H9 (cell line): ENCODE measurements around the gene VILL. TPM values are rescaled to one million over a fixed set of nuclear protein-coding genes. Genes with fewer than 3 reads are reported as not detected.
A peak's percentile ranks its signal among the peaks of the same experiment; 100 is the strongest.

ENCODE experiments used
- DNase-seq: peaks from one replicate; pipeline ENCODE4 v3.0.0-alpha.2; 2017
- H2AFZ ChIP-seq: one replicate; pipeline ENCODE4 v1.6.1; 2013; ENCODE audit warnings: mild to moderate bottlenecking, low read length, control low read depth, moderate library complexity
- H2AK5ac ChIP-seq: 2 replicates; pipeline ENCODE4 v1.6.1; 2013; ENCODE audit warnings: low read length, control low read depth, mixed read lengths; ENCODE audit not compliant: insufficient read length
- H2BK120ac ChIP-seq: one replicate; pipeline ENCODE4 v1.6.1; 2013; ENCODE audit warnings: low read depth, mild to moderate bottlenecking, low read length, control low read depth, inconsistent platforms; ENCODE audit not compliant: poor library complexity, severe bottlenecking
- H2BK12ac ChIP-seq: 2 replicates; pipeline ENCODE4 v1.6.1; 2013; ENCODE audit warnings: low read length, control low read depth, mixed read lengths, low read depth; ENCODE audit not compliant: insufficient read length
- H2BK15ac ChIP-seq: 2 replicates; pipeline ENCODE4 v1.6.1; 2013; ENCODE audit warnings: low read depth, low read length, control low read depth
- H2BK20ac ChIP-seq: one replicate; pipeline ENCODE4 v1.6.1; 2013; ENCODE audit warnings: low read depth, mild to moderate bottlenecking, low read length, control low read depth, inconsistent platforms; ENCODE audit not compliant: poor library complexity, severe bottlenecking
- H2BK5ac ChIP-seq: 2 replicates; pipeline ENCODE4 v1.6.1; 2013; ENCODE audit warnings: low read length, control low read depth, mixed read lengths; ENCODE audit not compliant: insufficient read length
- H3K14ac ChIP-seq: 2 replicates; pipeline ENCODE4 v1.6.1; 2013; ENCODE audit warnings: low read length, control low read depth; ENCODE audit not compliant: insufficient read depth
- H3K18ac ChIP-seq: 2 replicates; pipeline ENCODE4 v1.6.1; 2013; ENCODE audit warnings: low read depth, mild to moderate bottlenecking, mixed read lengths, low read length, control low read depth; ENCODE audit not compliant: insufficient read length
- H3K23ac ChIP-seq: 2 replicates; pipeline ENCODE4 v1.6.1; 2013; ENCODE audit warnings: low read length, control low read depth, mixed read lengths, low read depth; ENCODE audit not compliant: insufficient read length
- H3K23me2 ChIP-seq: 2 replicates; pipeline ENCODE4 v1.6.1; 2013; ENCODE audit warnings: low read depth, mild to moderate bottlenecking, mixed read lengths, low read length, control low read depth; ENCODE audit not compliant: insufficient read length, poor library complexity, severe bottlenecking
- H3K27ac ChIP-seq: 2 replicates; pipeline ENCODE4 v1.5.1; 2013; ENCODE audit warnings: low read length, control low read depth, mixed read lengths, low read depth; ENCODE audit not compliant: insufficient read length
- H3K27me3 ChIP-seq: 2 replicates; pipeline ENCODE4 v1.6.1; 2013; ENCODE audit warnings: low read length, control low read depth, inconsistent platforms; ENCODE audit not compliant: insufficient read depth
- H3K4ac ChIP-seq: 2 replicates; pipeline ENCODE4 v1.6.1; 2013; ENCODE audit warnings: low read depth, mild to moderate bottlenecking, control low read depth, inconsistent platforms, low read length, moderate library complexity
- H3K4me1 ChIP-seq: 2 replicates; pipeline ENCODE4 v1.6.1; 2013; ENCODE audit warnings: low read length, control low read depth, inconsistent platforms; ENCODE audit not compliant: insufficient read depth
- H3K4me2 ChIP-seq: 2 replicates; pipeline ENCODE4 v1.6.1; 2013; ENCODE audit warnings: low read length, control low read depth, mixed read lengths; ENCODE audit not compliant: insufficient read length, insufficient read depth
- H3K56ac ChIP-seq: 2 replicates; pipeline ENCODE4 v1.6.1; 2013; ENCODE audit warnings: low read depth, mild to moderate bottlenecking, mixed read lengths, low read length, control low read depth; ENCODE audit not compliant: insufficient read length
- H3K79me1 ChIP-seq: 2 replicates; pipeline ENCODE4 v1.6.1; 2013; ENCODE audit warnings: low read depth, mild to moderate bottlenecking, moderate library complexity, low read length, control low read depth, inconsistent platforms; ENCODE audit not compliant: insufficient read depth, poor library complexity, severe bottlenecking
- H3K79me2 ChIP-seq: 2 replicates; pipeline ENCODE4 v1.6.1; 2013; ENCODE audit warnings: low read length, control low read depth, inconsistent platforms; ENCODE audit not compliant: insufficient read depth
- H3K9ac ChIP-seq: 2 replicates; pipeline ENCODE4 v1.6.1; 2013; ENCODE audit warnings: low read length, control low read depth, mixed read lengths; ENCODE audit not compliant: insufficient read length; ENCODE audit errors: extremely low read depth
- H3K9me3 ChIP-seq: one replicate; pipeline ENCODE4 v1.6.1; 2013; ENCODE audit warnings: low read depth, low read length, inconsistent platforms; ENCODE audit not compliant: control insufficient read depth
- H3T11ph ChIP-seq: one replicate; pipeline ENCODE4 v1.6.1; 2013; ENCODE audit warnings: mild to moderate bottlenecking, low read length, control low read depth, inconsistent platforms
- H4K20me1 ChIP-seq: one replicate; pipeline ENCODE4 v1.6.1; 2013; ENCODE audit not compliant: control insufficient read depth, insufficient read length, insufficient read depth
- H4K5ac ChIP-seq: 2 replicates; pipeline ENCODE4 v1.6.1; 2013; ENCODE audit warnings: low read depth, mild to moderate bottlenecking, mixed read lengths, low read length, control low read depth; ENCODE audit not compliant: insufficient read length
- H4K8ac ChIP-seq: replicated peaks from 2 replicates; pipeline ENCODE4 v1.6.1; 2013; ENCODE audit warnings: low read length, control low read depth, mixed read lengths, low read depth; ENCODE audit not compliant: insufficient read length
- H4K91ac ChIP-seq: 2 replicates; pipeline ENCODE4 v1.6.1; 2013; ENCODE audit warnings: low read depth, mild to moderate bottlenecking, moderate library complexity, mixed read lengths, low read length, control low read depth; ENCODE audit not compliant: insufficient read length
- H3K27ac Mint-ChIP-seq, 3 experiments: 2 replicates in 2 of 3; 3 replicates in 1 of 3; pipeline ENCODE4 v1.8.0; 2020 to 2021; ENCODE audit warnings: mixed read lengths in 3 of 3, mild to moderate bottlenecking in 1 of 3, moderate library complexity in 1 of 3
- H3K27me3 Mint-ChIP-seq: 2 replicates; pipeline ENCODE4 v1.8.0; 2021; ENCODE audit warnings: low read depth, mild to moderate bottlenecking, moderate library complexity, mixed read lengths
- H3K36me3 Mint-ChIP-seq, 3 experiments: 2 replicates in 2 of 3; 3 replicates in 1 of 3; pipeline ENCODE4 v1.8.0; 2020 to 2021; ENCODE audit warnings: low read depth in 3 of 3, mixed read lengths in 3 of 3; ENCODE audit not compliant: insufficient read depth in 1 of 3
- H3K4me1 Mint-ChIP-seq, 2 experiments: 2 replicates each; pipeline ENCODE4 v1.8.0; 2020; ENCODE audit warnings: mixed read lengths in 2 of 2
- H3K4me3 Mint-ChIP-seq, 2 experiments: 2 replicates in 1 of 2; 3 replicates in 1 of 2; pipeline ENCODE4 v1.8.0; 2020 to 2021; ENCODE audit warnings: mild to moderate bottlenecking in 2 of 2, mixed read lengths in 2 of 2, moderate library complexity in 1 of 2
- H3K9me3 Mint-ChIP-seq, 2 experiments: 2 replicates in 1 of 2; 3 replicates in 1 of 2; pipeline ENCODE4 v1.8.0; 2020; ENCODE audit warnings: mild to moderate bottlenecking in 2 of 2, mixed read lengths in 2 of 2, moderate library complexity in 1 of 2
- CTCF ChIP-seq: fragments of 200-600 bp; sonication (generic); conservative IDR thresholded peaks from 3 replicates; pipeline ENCODE4 v1.8.0; 2021; ENCODE audit warnings: antibody characterized with exemption, mild to moderate bottlenecking
- WGBS: extraction: QIAGEN DNeasy Blood & Tissue Kit; methylation state at CpG from one replicate; pipeline ENCODE4 v1.1.7; 2013; ENCODE audit warnings: missing lambda C conversion rate, low lambda C conversion rate, mixed read lengths; ENCODE audit not compliant: insufficient read length; ENCODE audit errors: extremely low coverage; 5-methylcytosine and 5-hydroxymethylcytosine counted together
- total RNA-seq: library from RNA; stranded (reverse); gene quantifications from 2 replicates; pipeline ENCODE4 v1.2.1, GENCODE V29; 2021

VILL gene
- total RNA-seq, 1 experiment from 2014 or later, result 3.2 TPM

- no peaks in the 10 kb centered on the region; the same call in 1 of the 2 replicates for H3K27me3 ChIP-seq
- no peak overlapping the region for H4K5ac ChIP-seq
- H3K4me1 Mint-ChIP-seq, result peaks cover 4 to 6% of the 10 kb centered on the region in 2 experiments
- H4K20me1 ChIP-seq, result no peaks in the 10 kb centered on the region
- H3K27me3 Mint-ChIP-seq, result no peaks in the 10 kb centered on the region; the same call in 1 of the 2 replicates
- peaks cover 5 to 28% (median 19%) of the 10 kb centered on the region in 3 experiments; a peak in 6 of 7 replicates for H3K36me3 Mint-ChIP-seq
- no peak overlapping the region for H2BK5ac ChIP-seq
- H3K4ac ChIP-seq, result no peak overlapping the region
- H3K4me3 Mint-ChIP-seq, result 0 out of 5 replicates have a peak overlapping the region, but pooled peaks of 1 of the 2 experiments have one; percentile 27
- no peak overlapping the region for H2BK20ac ChIP-seq
- no peak overlapping the region for H3K4me2 ChIP-seq
- no peaks in the 10 kb centered on the region for H3K79me2 ChIP-seq
- H3K9ac ChIP-seq, result no peak overlapping the region
- TF ChIP-seq CTCF, result no peak
- no peaks in the 10 kb centered on the region for H3K4me1 ChIP-seq
- WGBS, result no CpG with 5 or more reads among the region's 10 CpGs
- H3K23me2 ChIP-seq, result peaks cover 5% of the 10 kb centered on the region
- no peak overlapping the region for H3K14ac ChIP-seq
- no peaks in the 10 kb centered on the region for H3K9me3 ChIP-seq
- no peak overlapping the region for H2BK120ac ChIP-seq
- no peak overlapping the region for H2AK5ac ChIP-seq
- no peak overlapping the region for H4K91ac ChIP-seq
- peak overlapping the region in 1 of 3 experiments; percentile 45; a peak in 1 of 7 replicates for H3K27ac Mint-ChIP-seq
- no peaks in the 10 kb centered on the region for H3K9me3 Mint-ChIP-seq
- no peaks in the 10 kb centered on the region for H3K79me1 ChIP-seq
- no peak overlapping the region for H3T11ph ChIP-seq
- no peak overlapping the region for H2BK12ac ChIP-seq
- no peak for DNase-seq
- H2BK15ac ChIP-seq, result no peak overlapping the region
- H2AFZ ChIP-seq, result no peak overlapping the region
- H3K27ac ChIP-seq, result no peak overlapping the region
- no peak overlapping the region for H3K18ac ChIP-seq
- H3K23ac ChIP-seq, result no peak overlapping the region
- no peak overlapping the region for H4K8ac ChIP-seq
- no peak overlapping the region for H3K56ac ChIP-seq
Measured at GRCh38 chr3:38019658-38020341, 29.2 kb downstream of the VILL start.
